HepG2 (cell line): ENCODE results near the gene CBFA2T2. TPM values are rescaled to one million over a fixed set of nuclear protein-coding genes. Genes with fewer than 3 reads are reported as not detected.

ENCODE experiments used
- CEBPB ChIP-seq: IDR thresholded peaks from 2 replicates; pipeline ENCODE4 v1.6.1; 2011; ENCODE audit warnings: low read depth, low read length, improper control_type of control experiment, borderline replicate concordance
- HIVEP1 ChIP-seq: sonication (generic); formaldehyde crosslinking; IDR thresholded peaks from 2 replicates; pipeline ENCODE4 v1.4.0; 2020; ENCODE audit warnings: mild to moderate bottlenecking, missing genetic modification reagents
- HOXA9 ChIP-seq: sonication (generic); formaldehyde crosslinking; IDR thresholded peaks from 2 replicates; pipeline ENCODE4 v1.8.1; 2022; ENCODE audit warnings: missing genetic modification reagents, mild to moderate bottlenecking, moderate library complexity, borderline replicate concordance
- KDM2A ChIP-seq: sonication (generic); formaldehyde crosslinking; IDR thresholded peaks from 2 replicates; pipeline ENCODE4 v1.4.0; 2020; ENCODE audit warnings: low read depth, missing genetic modification reagents, borderline replicate concordance
- MLXIP ChIP-seq: sonication (generic); formaldehyde crosslinking; IDR thresholded peaks from 2 replicates; pipeline ENCODE4 v1.9.0; 2021; ENCODE audit warnings: missing genetic modification reagents, borderline replicate concordance
- PAF1 ChIP-seq: IDR thresholded peaks from 2 replicates; pipeline ENCODE4 v1.6.1; 2016; ENCODE audit warnings: missing genetic modification reagents, missing compliant biosample characterization
- RELA ChIP-seq: sonication (generic); formaldehyde crosslinking; IDR thresholded peaks from 2 replicates; pipeline ENCODE4 v1.4.0; 2020; ENCODE audit warnings: missing genetic modification reagents
- RNF2 ChIP-seq: fragments of 450-650 bp; conservative IDR thresholded peaks from 2 replicates; pipeline ENCODE4 v1.6.1; 2016; ENCODE audit warnings: low read depth
- RXRB ChIP-seq: IDR thresholded peaks from 2 replicates; pipeline ENCODE4 v1.6.1; 2016; ENCODE audit warnings: borderline replicate concordance, missing genetic modification reagents, missing compliant biosample characterization
- XBP1 ChIP-seq: sonication (generic); formaldehyde crosslinking; IDR thresholded peaks from 2 replicates; pipeline ENCODE4 v1.5.0; 2020; ENCODE audit warnings: missing genetic modification reagents
- ZFYVE20 ChIP-seq: sonication (generic); formaldehyde crosslinking; IDR thresholded peaks from 2 replicates; pipeline ENCODE4 v1.8.0; 2023; ENCODE audit warnings: low read depth, mild to moderate bottlenecking, moderate library complexity, missing genetic modification reagents, borderline replicate concordance
- ZNF121 ChIP-seq: sonication (generic); formaldehyde crosslinking; IDR thresholded peaks from 2 replicates; pipeline ENCODE4 v1.5.0; 2020; ENCODE audit warnings: mild to moderate bottlenecking, missing genetic modification reagents
- ZNF414 ChIP-seq: sonication (generic); formaldehyde crosslinking; IDR thresholded peaks from 2 replicates; pipeline ENCODE4 v1.5.0; 2020; ENCODE audit warnings: missing genetic modification reagents
- ZNF546 ChIP-seq: sonication (generic); formaldehyde crosslinking; conservative IDR thresholded peaks from 2 replicates; pipeline ENCODE4 v1.8.1; 2023; ENCODE audit warnings: mild to moderate bottlenecking, missing genetic modification reagents
- ZUFSP ChIP-seq: sonication (generic); formaldehyde crosslinking; IDR thresholded peaks from 2 replicates; pipeline ENCODE4 v1.9.0; 2021; ENCODE audit warnings: missing genetic modification reagents, mild to moderate bottlenecking, borderline replicate concordance
- polyA plus RNA-seq, 8 experiments: library from polyadenylated mRNA; depleted of rRNA in 3 of 8; stranded (reverse) in 7 of 8; unstranded in 1 of 8; fragments of >200 nt; fragmentation: Illumina TruSeq in 4 of 8; extraction: Trizol in 4 of 8; gene quantifications; 2 replicates each; pipeline versions ENCODE4 v1.2.1 to v1.2.3, GENCODE V29; 2011 to 2016; ENCODE audit warnings: low read depth in 4 of 8, missing spikeins in 1 of 8, mixed read lengths in 1 of 8; ENCODE audit not compliant: insufficient read depth in 1 of 8
- total RNA-seq, 5 experiments: library from RNA; depleted of rRNA; stranded (reverse); fragments of >200 nt; fragmentation: Illumina TruSeq; extraction: Trizol; gene quantifications; 2 replicates each; pipeline ENCODE4 v1.2.3, GENCODE V29; 2016; ENCODE audit warnings: low read depth in 1 of 5
- TF ChIP-seq, protein P1 (sequence below): sonication (generic); formaldehyde crosslinking; IDR thresholded peaks from 2 replicates; pipeline ENCODE4 v1.5.0; 2020; ENCODE audit warnings: mild to moderate bottlenecking, missing genetic modification reagents
- TF ChIP-seq, protein P2 (sequence below): sonication (generic); formaldehyde crosslinking; IDR thresholded peaks from 2 replicates; pipeline ENCODE4 v1.8.1; 2023; ENCODE audit warnings: mild to moderate bottlenecking, inconsistent platforms, moderate library complexity, missing genetic modification reagents, borderline replicate concordance

CBFA2T2 gene
- total and polyA plus RNA-seq, 2 of the 13 experiments (the other 11 are each of a cell fraction or from before 2014, with no cell fraction given): 6.3 to 21.2 TPM

DNA sequence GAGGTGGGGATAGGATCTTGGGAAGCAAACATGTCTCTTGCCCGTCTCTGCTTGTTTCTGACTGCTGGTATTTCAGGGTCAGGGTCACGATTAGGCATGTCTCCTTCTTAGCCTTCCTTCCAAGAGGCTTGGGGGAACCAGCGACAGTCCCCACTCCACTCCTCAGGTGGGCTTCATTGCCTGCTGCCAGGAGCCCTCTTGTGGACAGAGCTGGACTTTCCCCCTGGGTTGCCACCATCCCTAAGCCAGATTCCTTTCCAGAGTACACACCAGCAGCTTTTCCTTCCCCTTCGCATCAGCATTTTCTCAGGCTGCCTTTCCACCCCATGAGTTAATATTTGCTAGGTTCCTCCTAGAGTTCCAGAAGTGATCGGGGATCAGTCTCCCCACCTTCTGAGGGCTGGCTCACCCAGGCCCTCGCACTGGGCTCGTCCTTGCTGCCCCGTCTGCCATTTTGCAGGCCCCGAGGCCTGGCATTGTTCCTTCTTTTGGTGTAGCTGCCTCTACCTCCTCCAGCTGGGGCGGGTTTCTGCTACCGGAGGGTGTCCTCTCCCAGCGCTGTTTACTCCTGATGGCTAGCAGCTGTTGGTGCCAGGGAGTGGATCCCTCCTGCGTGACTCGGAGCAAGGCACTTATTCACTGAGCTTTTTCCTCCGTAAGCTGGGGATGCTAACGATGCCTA, 163.5 kb downstream of the CBFA2T2 start (continued):
- TF ChIP-seq RELA: no peak
- TF ChIP-seq CEBPB: no peak
- TF ChIP-seq ZFYVE20 (CRISPR knock-in tag): 0 out of 2 replicates have a peak, but pooled peaks have one; percentile 25
- TF ChIP-seq ZNF414: peak; percentile 55
- TF ChIP-seq MLXIP (CRISPR knock-in tag): no peak
- TF ChIP-seq RXRB: no peak; the same call in 1 of the 2 replicates
- no peak for TF ChIP-seq RNF2
- TF ChIP-seq KDM2A: peak; percentile 82
- TF ChIP-seq ZUFSP: no peak
- TF ChIP-seq, protein P1, sequence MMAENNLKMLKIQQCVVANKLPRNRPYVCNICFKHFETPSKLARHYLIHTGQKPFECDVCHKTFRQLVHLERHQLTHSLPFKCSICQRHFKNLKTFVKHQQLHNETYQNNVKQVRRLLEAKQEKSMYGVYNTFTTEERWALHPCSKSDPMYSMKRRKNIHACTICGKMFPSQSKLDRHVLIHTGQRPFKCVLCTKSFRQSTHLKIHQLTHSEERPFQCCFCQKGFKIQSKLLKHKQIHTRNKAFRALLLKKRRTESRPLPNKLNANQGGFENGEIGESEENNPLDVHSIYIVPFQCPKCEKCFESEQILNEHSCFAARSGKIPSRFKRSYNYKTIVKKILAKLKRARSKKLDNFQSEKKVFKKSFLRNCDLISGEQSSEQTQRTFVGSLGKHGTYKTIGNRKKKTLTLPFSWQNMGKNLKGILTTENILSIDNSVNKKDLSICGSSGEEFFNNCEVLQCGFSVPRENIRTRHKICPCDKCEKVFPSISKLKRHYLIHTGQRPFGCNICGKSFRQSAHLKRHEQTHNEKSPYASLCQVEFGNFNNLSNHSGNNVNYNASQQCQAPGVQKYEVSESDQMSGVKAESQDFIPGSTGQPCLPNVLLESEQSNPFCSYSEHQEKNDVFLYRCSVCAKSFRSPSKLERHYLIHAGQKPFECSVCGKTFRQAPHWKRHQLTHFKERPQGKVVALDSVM (CRISPR knock-in tag): peak; percentile 13; the same call in 1 of the 2 replicates
- TF ChIP-seq HIVEP1 (CRISPR knock-in tag): peak; percentile 14; the same call in 1 of the 2 replicates
- peak; percentile 91; the same call in 1 of the 2 replicates for TF ChIP-seq PAF1
- TF ChIP-seq XBP1: no peak
- TF ChIP-seq, protein P2, sequence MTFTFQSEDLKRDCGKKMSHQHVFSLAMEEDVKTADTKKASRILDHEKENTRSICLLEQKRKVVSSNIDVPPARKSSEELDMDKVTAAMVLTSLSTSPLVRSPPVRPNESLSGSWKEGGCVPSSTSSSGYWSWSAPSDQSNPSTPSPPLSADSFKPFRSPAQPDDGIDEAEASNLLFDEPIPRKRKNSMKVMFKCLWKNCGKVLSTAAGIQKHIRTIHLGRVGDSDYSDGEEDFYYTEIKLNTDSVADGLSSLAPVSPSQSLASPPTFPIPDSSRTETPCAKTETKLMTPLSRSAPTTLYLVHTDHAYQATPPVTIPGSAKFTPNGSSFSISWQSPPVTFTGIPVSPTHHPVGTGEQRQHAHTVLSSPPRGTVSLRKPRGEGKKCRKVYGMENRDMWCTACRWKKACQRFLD (CRISPR knock-in tag): no peak; the same call in 1 of the 2 replicates
- no peak for TF ChIP-seq ZNF546 (CRISPR knock-in tag)
- TF ChIP-seq ZNF121 (CRISPR knock-in tag): no peak
- TF ChIP-seq HOXA9 (CRISPR knock-in tag): no peak
